Measurements from ENCODE around the gene HOXA11. TPM values are rescaled to one million over a fixed set of nuclear protein-coding genes. Genes with fewer than 3 reads are reported as not detected.

The HOXA11 gene
- total RNA-seq, 1 experiment from 2014 or later, result not detected

DNA sequence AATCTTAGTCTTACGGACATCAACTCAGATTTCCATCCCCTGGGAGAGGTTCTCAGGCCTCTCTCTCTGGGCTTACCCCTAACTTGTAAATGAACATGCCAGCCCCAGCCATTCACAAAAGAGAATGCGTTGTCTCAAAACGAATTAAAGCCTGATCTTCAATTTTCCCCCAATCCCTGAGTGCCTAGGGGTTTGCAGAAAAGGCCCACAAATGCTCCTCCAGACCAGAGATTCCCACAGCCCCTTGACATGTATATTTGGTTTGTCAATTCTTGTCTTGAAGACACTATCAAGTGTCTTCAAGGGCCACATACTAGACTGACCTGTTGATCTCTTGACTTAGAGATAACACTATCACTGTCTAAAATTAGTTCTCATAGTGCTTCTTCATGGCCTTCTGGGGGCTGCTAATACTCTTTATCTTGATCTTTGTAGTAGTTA is 26.8 kb upstream of the HOXA11 start:
- H3K27me3 ChIP-seq (ENCODE audit: insufficient read depth, low read length), result peaks cover 100% of the 10 kb centered on the region
- H2BK12ac ChIP-seq (ENCODE audit: insufficient read length, low read depth, low read length), result no peak overlapping the region
- H2BK20ac ChIP-seq (ENCODE audit: low read depth, low read length, poor library complexity, severe bottlenecking), result no peak overlapping the region
- peaks cover 16 to 29% of the 10 kb centered on the region in 2 experiments for H3K4me1 Mint-ChIP-seq
- no peaks in the 10 kb centered on the region for H4K20me1 ChIP-seq (ENCODE audit: control insufficient read depth, insufficient read depth, insufficient read length)
- H3T11ph ChIP-seq (ENCODE audit: low read length), result no peak overlapping the region
- no peaks in the 10 kb centered on the region for H3K79me2 ChIP-seq (ENCODE audit: insufficient read depth, low read length)
- H3K9me3 Mint-ChIP-seq, result peaks cover 0 to 3% of the 10 kb centered on the region in 2 experiments; a peak in 2 of 5 replicates
- H3K23me2 ChIP-seq (ENCODE audit: insufficient read length, low read depth, low read length, poor library complexity, severe bottlenecking), result peaks cover 8% of the 10 kb centered on the region
- no peak overlapping the region for H3K56ac ChIP-seq (ENCODE audit: insufficient read length, low read depth, low read length)
- H4K8ac ChIP-seq (replicated peaks; ENCODE audit: insufficient read length, low read depth, low read length), result no peak overlapping the region
- H3K4me1 ChIP-seq (ENCODE audit: insufficient read depth, low read length), result no peaks in the 10 kb centered on the region
- no peak overlapping the region for H3K27ac Mint-ChIP-seq
- H3K36me3 Mint-ChIP-seq (ENCODE audit: insufficient read depth in 1 of 3, low read depth in 3 of 3), result no peaks in the 10 kb centered on the region
- no peak for TF ChIP-seq CTCF (conservative IDR thresholded peaks at IDR 0.05)
- no peak overlapping the region for H3K9ac ChIP-seq (ENCODE audit: extremely low read depth, insufficient read length, low read length)
- no peak overlapping the region for H3K18ac ChIP-seq (ENCODE audit: insufficient read length, low read depth, low read length)
- no peak overlapping the region for H4K91ac ChIP-seq (ENCODE audit: insufficient read length, low read depth, low read length)
- H2AFZ ChIP-seq (ENCODE audit: low read length), result no peak overlapping the region
- no peak overlapping the region for H4K5ac ChIP-seq (ENCODE audit: insufficient read length, low read depth, low read length)
- DNase-seq, result no peak
- H3K4ac ChIP-seq (ENCODE audit: low read depth, low read length), result no peak overlapping the region
- H2AK5ac ChIP-seq (ENCODE audit: insufficient read length, low read length), result no peak overlapping the region
- no peaks in the 10 kb centered on the region for H3K79me1 ChIP-seq (ENCODE audit: insufficient read depth, low read depth, low read length, poor library complexity, severe bottlenecking)
- H2BK5ac ChIP-seq (ENCODE audit: insufficient read length, low read length), result no peak overlapping the region
- H2BK120ac ChIP-seq (ENCODE audit: low read depth, low read length, poor library complexity, severe bottlenecking), result no peak overlapping the region
- H2BK15ac ChIP-seq (ENCODE audit: low read depth, low read length), result no peak overlapping the region
- peaks cover 100% of the 10 kb centered on the region for H3K27me3 Mint-ChIP-seq (ENCODE audit: low read depth)
- no peak overlapping the region for H3K14ac ChIP-seq (ENCODE audit: insufficient read depth, low read length)
- no peak overlapping the region for H3K27ac ChIP-seq (ENCODE audit: insufficient read length, low read depth, low read length)
- no peak overlapping the region for H3K4me2 ChIP-seq (ENCODE audit: insufficient read depth, insufficient read length, low read length)
- H3K9me3 ChIP-seq (ENCODE audit: control insufficient read depth, low read depth, low read length), result no peaks in the 10 kb centered on the region
- WGBS (ENCODE audit: extremely low coverage, insufficient read length, low lambda C conversion rate), result no CpG with 5 or more reads among the region's 3 CpGs
- no peak overlapping the region for H3K23ac ChIP-seq (ENCODE audit: insufficient read length, low read depth, low read length)
- peak overlapping the region in 1 of 2 experiments; percentile 23; a peak in 1 of 5 replicates for H3K4me3 Mint-ChIP-seq

Measured in H9 (cell line).